Measurements from ENCODE around the gene IGSF8.

The IGSF8 gene

DNA sequence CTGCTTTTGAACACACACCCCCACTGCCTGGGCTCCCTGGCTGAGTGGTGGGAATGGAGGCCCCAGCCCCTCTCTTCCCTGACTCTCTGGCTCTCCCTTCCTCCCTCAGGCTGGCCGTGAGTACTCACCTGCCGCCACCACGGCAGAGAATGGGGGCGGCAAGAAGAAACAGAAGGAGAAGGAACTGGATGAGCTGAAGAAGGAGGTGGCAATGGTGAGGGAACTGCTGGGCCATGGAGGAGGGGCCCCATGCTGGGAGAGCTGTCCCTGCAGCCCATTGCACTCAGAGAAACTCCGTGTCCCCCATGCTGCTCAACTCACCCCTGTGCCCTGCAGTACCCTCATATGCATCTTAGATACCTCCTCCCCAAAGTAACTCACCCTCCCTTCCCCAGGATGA, 22.4 kb upstream of the IGSF8 start:
- peaks cover 1% of the 10 kb centered on the region; the same call in 1 of the 2 replicates for H3K27me3 ChIP-seq (replicated peaks; ENCODE audit: control insufficient read depth, insufficient read depth, low read length)
- TF ChIP-seq, protein P1, sequence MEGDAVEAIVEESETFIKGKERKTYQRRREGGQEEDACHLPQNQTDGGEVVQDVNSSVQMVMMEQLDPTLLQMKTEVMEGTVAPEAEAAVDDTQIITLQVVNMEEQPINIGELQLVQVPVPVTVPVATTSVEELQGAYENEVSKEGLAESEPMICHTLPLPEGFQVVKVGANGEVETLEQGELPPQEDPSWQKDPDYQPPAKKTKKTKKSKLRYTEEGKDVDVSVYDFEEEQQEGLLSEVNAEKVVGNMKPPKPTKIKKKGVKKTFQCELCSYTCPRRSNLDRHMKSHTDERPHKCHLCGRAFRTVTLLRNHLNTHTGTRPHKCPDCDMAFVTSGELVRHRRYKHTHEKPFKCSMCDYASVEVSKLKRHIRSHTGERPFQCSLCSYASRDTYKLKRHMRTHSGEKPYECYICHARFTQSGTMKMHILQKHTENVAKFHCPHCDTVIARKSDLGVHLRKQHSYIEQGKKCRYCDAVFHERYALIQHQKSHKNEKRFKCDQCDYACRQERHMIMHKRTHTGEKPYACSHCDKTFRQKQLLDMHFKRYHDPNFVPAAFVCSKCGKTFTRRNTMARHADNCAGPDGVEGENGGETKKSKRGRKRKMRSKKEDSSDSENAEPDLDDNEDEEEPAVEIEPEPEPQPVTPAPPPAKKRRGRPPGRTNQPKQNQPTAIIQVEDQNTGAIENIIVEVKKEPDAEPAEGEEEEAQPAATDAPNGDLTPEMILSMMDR (IDR thresholded peaks at IDR 0.05; ENCODE audit: insufficient read depth, low read length, poor library complexity, severe bottlenecking), result no peak
- no peaks in the 10 kb centered on the region for H3K36me3 ChIP-seq (ENCODE audit: control insufficient read depth, insufficient read depth, low read length)
- DNase-seq (ENCODE audit: extremely low read depth, insufficient read length), result no peak
- H3K4me3 ChIP-seq (replicated peaks; ENCODE audit: low read depth, low read length), result no peak overlapping the region

DNA sequence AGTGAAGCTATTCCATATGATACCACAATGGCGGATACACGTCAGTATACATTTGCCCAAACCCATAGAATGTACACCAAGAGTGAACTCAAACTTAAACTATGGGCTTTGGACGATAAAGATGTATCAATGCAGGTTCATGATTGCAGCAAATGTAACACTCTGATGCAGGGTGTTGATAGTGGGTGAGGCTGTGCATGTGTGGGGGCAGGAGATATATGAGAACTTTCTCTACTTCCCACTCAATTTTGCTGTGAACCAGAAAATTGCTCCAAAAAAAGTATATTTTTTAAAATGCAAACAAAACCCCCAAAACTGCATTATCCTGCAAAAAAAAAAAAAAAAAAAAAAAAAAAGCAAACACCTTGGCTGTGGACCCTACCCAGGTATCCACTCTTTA, 20.5 kb upstream of the IGSF8 start:
- no peak for DNase-seq (ENCODE audit: extremely low read depth, insufficient read length)
- Histone ChIP-seq H3K36me3 (ENCODE audit: control insufficient read depth, insufficient read depth, low read length) (no peaks in the 10 kb centered on the region), H3K4me3 (replicated peaks; ENCODE audit: low read depth, low read length) (no peak overlapping the region), H3K27me3 (replicated peaks; ENCODE audit: control insufficient read depth, insufficient read depth, low read length) (peaks cover 1% of the 10 kb centered on the region)
- TF ChIP-seq, protein P1 (IDR thresholded peaks at IDR 0.05; ENCODE audit: insufficient read depth, low read length, poor library complexity, severe bottlenecking), result no peak

DNA sequence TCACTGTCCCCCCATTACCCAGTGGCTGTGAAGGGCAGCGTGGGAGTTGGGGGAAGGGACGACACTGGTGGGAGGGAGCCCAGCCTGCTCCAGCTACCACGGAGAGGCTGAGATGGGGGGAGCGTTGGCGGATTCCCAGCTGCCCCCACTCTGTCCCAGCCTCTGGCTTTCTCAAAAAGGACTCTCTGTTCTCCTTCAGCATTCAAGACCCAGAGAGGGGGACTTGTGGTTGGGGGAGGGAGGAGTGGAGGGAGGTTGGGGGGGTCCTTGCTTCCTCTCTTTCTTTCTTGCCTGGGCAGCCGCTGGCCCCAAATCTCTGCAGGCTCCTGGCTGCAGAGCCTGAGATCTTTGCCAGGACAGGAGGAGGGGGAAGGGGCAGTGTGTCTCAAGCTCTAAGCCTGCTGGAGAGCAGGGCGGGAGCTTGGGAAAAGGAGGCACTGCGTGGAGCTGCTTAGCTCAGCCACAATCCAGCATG, 19.3 kb upstream of the IGSF8 start:
- no peak overlapping the region for H3K4me3 ChIP-seq (replicated peaks; ENCODE audit: low read depth, low read length)

DNA sequence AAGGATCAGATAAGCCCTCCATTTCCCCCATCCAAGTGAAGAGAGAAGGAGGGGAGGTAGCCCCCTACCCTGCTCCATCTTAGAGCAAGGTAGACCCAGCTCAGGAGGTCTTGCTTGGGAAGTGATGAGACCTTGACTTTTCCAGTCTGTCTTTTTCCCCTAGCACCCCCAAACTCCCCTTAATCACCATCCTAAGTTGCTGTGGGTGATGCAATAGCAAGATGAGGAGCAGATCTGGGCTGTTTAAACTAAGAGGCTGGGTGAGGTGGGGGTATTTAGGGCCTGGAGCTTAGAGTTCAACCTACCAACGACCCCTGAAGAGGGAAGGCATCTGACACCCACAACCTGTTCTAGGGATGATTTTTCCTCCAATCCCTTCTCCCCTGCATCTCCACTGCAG, 18.9 kb upstream of the IGSF8 start:
- TF ChIP-seq, protein P1 (IDR thresholded peaks at IDR 0.05; ENCODE audit: insufficient read depth, low read length, poor library complexity, severe bottlenecking), result no peak
- H3K4me3 ChIP-seq (replicated peaks; ENCODE audit: low read depth, low read length), result no peak overlapping the region

More for the DNA sequence above, 19.3 kb upstream of the IGSF8 start:
- Histone ChIP-seq H3K27me3 (replicated peaks; ENCODE audit: control insufficient read depth, insufficient read depth, low read length) (peaks cover 1% of the 10 kb centered on the region), H3K36me3 (ENCODE audit: control insufficient read depth, insufficient read depth, low read length) (no peaks in the 10 kb centered on the region)
- TF ChIP-seq, protein P1 (IDR thresholded peaks at IDR 0.05; ENCODE audit: insufficient read depth, low read length, poor library complexity, severe bottlenecking), result no peak
- DNase-seq (ENCODE audit: extremely low read depth, insufficient read length), result no peak

DNA sequence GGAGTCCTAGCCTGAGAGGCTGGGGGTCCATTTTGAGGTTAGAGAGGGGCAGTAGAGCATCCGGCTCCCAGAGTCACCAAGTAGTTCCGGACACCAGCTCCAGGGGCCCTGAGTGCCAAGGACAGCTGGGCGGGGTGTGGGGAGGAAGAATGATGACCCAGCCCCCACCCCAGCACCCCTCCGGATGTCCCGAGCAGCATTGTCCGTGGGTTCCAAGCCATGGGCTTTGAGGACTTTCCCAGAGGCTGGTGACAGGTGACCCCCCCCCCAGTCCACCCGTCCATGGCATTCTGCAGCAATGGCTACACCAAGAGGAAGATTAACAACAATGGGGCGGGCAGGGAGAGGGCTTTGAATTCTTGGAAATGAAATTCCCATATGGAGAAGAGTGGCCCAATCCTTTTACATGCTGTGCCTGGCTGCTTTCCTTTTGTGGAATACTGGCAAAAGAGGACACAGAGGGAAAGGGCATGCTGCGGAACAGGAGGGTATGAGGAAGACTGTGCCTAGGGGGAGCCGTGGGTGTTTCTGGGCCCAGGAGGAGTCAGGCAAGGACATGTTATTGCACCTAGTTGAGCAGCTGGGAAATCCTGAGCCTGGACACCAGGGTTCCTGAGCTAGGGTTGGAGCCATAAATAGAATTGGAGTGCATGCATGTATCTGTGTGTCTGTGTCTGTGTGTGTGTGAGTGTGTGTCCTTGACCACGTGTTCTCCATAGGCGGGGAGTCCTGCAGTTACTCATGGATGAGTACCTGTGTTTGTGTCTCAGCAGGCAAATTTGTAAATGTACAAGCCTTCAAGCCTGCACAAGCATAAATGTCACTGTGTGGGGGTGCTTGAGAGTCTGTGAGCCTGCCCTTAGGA, 18.1 kb upstream of the IGSF8 start:
- no peak for DNase-seq (ENCODE audit: extremely low read depth, insufficient read length)
- Histone ChIP-seq H3K27me3 (replicated peaks; ENCODE audit: control insufficient read depth, insufficient read depth, low read length) (peaks cover 1% of the 10 kb centered on the region), H3K4me3 (replicated peaks; ENCODE audit: low read depth, low read length) (no peak overlapping the region), H3K36me3 (ENCODE audit: control insufficient read depth, insufficient read depth, low read length) (no peaks in the 10 kb centered on the region)
- TF ChIP-seq, protein P1 (IDR thresholded peaks at IDR 0.05; ENCODE audit: insufficient read depth, low read length, poor library complexity, severe bottlenecking), result no peak

More for the DNA sequence above, 18.9 kb upstream of the IGSF8 start:
- peaks cover 1% of the 10 kb centered on the region for H3K27me3 ChIP-seq (replicated peaks; ENCODE audit: control insufficient read depth, insufficient read depth, low read length)
- H3K36me3 ChIP-seq (ENCODE audit: control insufficient read depth, insufficient read depth, low read length), result no peaks in the 10 kb centered on the region
- no peak for DNase-seq (ENCODE audit: extremely low read depth, insufficient read length)

Data from GM06990 (cell line).